ENCODE measurements around the gene PPM1H. TPM values are rescaled to one million over a fixed set of nuclear protein-coding genes. Genes with fewer than 3 reads are reported as not detected.

The PPM1H gene
- total and polyA plus RNA-seq, 4 donors: 2.3 to 7.2 (median 4.1) TPM

DNA sequence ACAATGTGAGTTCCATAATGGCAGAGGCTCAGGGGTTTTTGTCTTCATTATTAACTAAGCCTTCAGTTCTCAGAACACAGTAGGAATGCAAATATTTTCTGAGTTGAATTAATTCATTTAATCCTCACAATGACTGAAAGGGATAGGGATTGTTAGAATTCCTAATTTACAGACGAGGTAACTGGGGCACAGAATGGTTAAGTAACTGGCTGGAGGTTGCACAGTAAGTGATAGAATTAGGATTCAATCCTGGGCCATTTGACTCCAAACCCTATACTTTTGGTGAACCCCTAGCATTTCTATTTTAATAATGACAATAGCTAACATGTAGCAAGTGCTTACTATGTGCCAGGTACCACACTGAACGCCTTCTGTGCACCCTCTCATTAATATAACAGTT, 163.1 kb downstream of the PPM1H start:
- Histone ChIP-seq H3K36me3 (ENCODE audit: control insufficient read depth in 4 of 4, insufficient read depth in 3 of 4, low read depth in 1 of 4, low read length in 3 of 4) (no peaks in the 10 kb centered on the region), H3K27ac (ENCODE audit: low read depth in 1 of 2, low read length in 2 of 2) (no peak overlapping the region), H3K9ac (ENCODE audit: low read depth in 1 of 2, low read length in 2 of 2) (no peak overlapping the region), H3K27me3 (ENCODE audit: control insufficient read depth in 4 of 4, insufficient read depth in 4 of 4, low read length in 3 of 4) (no peaks in the 10 kb centered on the region), H3K9me3 (ENCODE audit: control insufficient read depth in 4 of 4, low read length in 3 of 4) (no peaks in the 10 kb centered on the region), H3K4me3 (ENCODE audit: low read depth in 1 of 3, low read length in 3 of 3) (no peak overlapping the region), H3K4me1 (ENCODE audit: control insufficient read depth in 4 of 4, insufficient read depth in 4 of 4, low read length in 3 of 4) (peaks cover 0 to 5% (median 2%) of the 10 kb centered on the region in 4 donors)
- no peak for DNase-seq (ENCODE audit: low spot score)
- 93% methylated on average over 2 of the region's 2 CpGs for WGBS
- TF ChIP-seq HNF4G (IDR thresholded peaks at IDR 0.05): no peak
- no peak for TF ChIP-seq MAX (IDR thresholded peaks at IDR 0.05)
- TF ChIP-seq, protein P1, sequence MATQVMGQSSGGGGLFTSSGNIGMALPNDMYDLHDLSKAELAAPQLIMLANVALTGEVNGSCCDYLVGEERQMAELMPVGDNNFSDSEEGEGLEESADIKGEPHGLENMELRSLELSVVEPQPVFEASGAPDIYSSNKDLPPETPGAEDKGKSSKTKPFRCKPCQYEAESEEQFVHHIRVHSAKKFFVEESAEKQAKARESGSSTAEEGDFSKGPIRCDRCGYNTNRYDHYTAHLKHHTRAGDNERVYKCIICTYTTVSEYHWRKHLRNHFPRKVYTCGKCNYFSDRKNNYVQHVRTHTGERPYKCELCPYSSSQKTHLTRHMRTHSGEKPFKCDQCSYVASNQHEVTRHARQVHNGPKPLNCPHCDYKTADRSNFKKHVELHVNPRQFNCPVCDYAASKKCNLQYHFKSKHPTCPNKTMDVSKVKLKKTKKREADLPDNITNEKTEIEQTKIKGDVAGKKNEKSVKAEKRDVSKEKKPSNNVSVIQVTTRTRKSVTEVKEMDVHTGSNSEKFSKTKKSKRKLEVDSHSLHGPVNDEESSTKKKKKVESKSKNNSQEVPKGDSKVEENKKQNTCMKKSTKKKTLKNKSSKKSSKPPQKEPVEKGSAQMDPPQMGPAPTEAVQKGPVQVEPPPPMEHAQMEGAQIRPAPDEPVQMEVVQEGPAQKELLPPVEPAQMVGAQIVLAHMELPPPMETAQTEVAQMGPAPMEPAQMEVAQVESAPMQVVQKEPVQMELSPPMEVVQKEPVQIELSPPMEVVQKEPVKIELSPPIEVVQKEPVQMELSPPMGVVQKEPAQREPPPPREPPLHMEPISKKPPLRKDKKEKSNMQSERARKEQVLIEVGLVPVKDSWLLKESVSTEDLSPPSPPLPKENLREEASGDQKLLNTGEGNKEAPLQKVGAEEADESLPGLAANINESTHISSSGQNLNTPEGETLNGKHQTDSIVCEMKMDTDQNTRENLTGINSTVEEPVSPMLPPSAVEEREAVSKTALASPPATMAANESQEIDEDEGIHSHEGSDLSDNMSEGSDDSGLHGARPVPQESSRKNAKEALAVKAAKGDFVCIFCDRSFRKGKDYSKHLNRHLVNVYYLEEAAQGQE (IDR thresholded peaks at IDR 0.05): no peak
- TF ChIP-seq GABPA (IDR thresholded peaks at IDR 0.05 in 1 of 2, conservative IDR thresholded peaks at IDR 0.05 in 1 of 2): no peak
- TF ChIP-seq RXRA (IDR thresholded peaks at IDR 0.05): no peak
- no peak for TF ChIP-seq ATF3 (IDR thresholded peaks at IDR 0.05)
- TF ChIP-seq, protein P2, sequence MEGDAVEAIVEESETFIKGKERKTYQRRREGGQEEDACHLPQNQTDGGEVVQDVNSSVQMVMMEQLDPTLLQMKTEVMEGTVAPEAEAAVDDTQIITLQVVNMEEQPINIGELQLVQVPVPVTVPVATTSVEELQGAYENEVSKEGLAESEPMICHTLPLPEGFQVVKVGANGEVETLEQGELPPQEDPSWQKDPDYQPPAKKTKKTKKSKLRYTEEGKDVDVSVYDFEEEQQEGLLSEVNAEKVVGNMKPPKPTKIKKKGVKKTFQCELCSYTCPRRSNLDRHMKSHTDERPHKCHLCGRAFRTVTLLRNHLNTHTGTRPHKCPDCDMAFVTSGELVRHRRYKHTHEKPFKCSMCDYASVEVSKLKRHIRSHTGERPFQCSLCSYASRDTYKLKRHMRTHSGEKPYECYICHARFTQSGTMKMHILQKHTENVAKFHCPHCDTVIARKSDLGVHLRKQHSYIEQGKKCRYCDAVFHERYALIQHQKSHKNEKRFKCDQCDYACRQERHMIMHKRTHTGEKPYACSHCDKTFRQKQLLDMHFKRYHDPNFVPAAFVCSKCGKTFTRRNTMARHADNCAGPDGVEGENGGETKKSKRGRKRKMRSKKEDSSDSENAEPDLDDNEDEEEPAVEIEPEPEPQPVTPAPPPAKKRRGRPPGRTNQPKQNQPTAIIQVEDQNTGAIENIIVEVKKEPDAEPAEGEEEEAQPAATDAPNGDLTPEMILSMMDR (IDR thresholded peaks at IDR 0.05; ENCODE audit: low read depth, low read length, missing input control): no peak

- Histone ChIP-seq H3K4me3 (ENCODE audit: low read depth in 1 of 3, low read length in 3 of 3) (no peak overlapping the region), H3K9ac (ENCODE audit: low read depth in 1 of 2, low read length in 2 of 2) (no peak overlapping the region), H3K27ac (ENCODE audit: low read depth in 1 of 2, low read length in 2 of 2) (no peak overlapping the region), H3K4me1 (ENCODE audit: control insufficient read depth in 4 of 4, insufficient read depth in 4 of 4, low read length in 3 of 4) (no peaks in the 10 kb centered on the region), H3K9me3 (ENCODE audit: control insufficient read depth in 4 of 4, low read length in 3 of 4) (no peaks in the 10 kb centered on the region), H3K36me3 (ENCODE audit: control insufficient read depth in 4 of 4, insufficient read depth in 3 of 4, low read depth in 1 of 4, low read length in 3 of 4) (no peaks in the 10 kb centered on the region), H3K27me3 (ENCODE audit: control insufficient read depth in 4 of 4, insufficient read depth in 4 of 4, low read length in 3 of 4) (no peaks in the 10 kb centered on the region)
- no peak for TF ChIP-seq HNF4G (IDR thresholded peaks at IDR 0.05)
- TF ChIP-seq RXRA (IDR thresholded peaks at IDR 0.05): no peak
- TF ChIP-seq RAD21 (IDR thresholded peaks at IDR 0.05): no peak
- no peak for TF ChIP-seq ATF3 (IDR thresholded peaks at IDR 0.05)
- TF ChIP-seq YY1 (IDR thresholded peaks at IDR 0.05): no peak
- no peak for TF ChIP-seq GABPA (IDR thresholded peaks at IDR 0.05 in 1 of 2, conservative IDR thresholded peaks at IDR 0.05 in 1 of 2)
- no peak for TF ChIP-seq HNF4A (conservative IDR thresholded peaks at IDR 0.05)
- TF ChIP-seq TAF1 (conservative IDR thresholded peaks at IDR 0.05): no peak
- no peak for TF ChIP-seq EGR1 (IDR thresholded peaks at IDR 0.05; ENCODE audit: low read depth in 2 of 2)
- TF ChIP-seq FOXA2 (IDR thresholded peaks at IDR 0.05): no peak
- no peak for TF ChIP-seq JUND (IDR thresholded peaks at IDR 0.05)
- no peak for DNase-seq (ENCODE audit: low spot score)
- WGBS: 96% methylated on average over 2 of the region's 2 CpGs
Measured at GRCh38 chr12:62770381-62770780, 164.6 kb downstream of the PPM1H start.

Measured in liver (tissue), 9 donors.